Fibroblast of lung (primary cell): ENCODE data around the gene RNF38. TPM values are rescaled to one million over a fixed set of nuclear protein-coding genes. Genes with fewer than 3 reads are reported as not detected.

Experiments
- DNase-seq, 2 donors: peaks; one replicate each; pipeline versions ENCODE4 v3.0.0 to v3.0.0-alpha.2; 2010; ENCODE audit warnings: low read depth in 2 of 2
- H2AFZ ChIP-seq: 2 replicates; pipeline ENCODE4 v1.5.1; 2012; ENCODE audit warnings: low read length, control low read depth, inconsistent platforms
- H3K27ac ChIP-seq: 2 replicates; pipeline ENCODE4 v1.5.1; 2011; ENCODE audit warnings: low read length, control low read depth; ENCODE audit not compliant: insufficient read depth
- H3K27me3 ChIP-seq: 2 replicates; pipeline ENCODE4 v1.5.1; 2011; ENCODE audit warnings: mild to moderate bottlenecking, low read length; ENCODE audit not compliant: control insufficient read depth, insufficient read depth
- H3K36me3 ChIP-seq: 2 replicates; pipeline ENCODE4 v1.5.1; 2011; ENCODE audit warnings: low read length; ENCODE audit not compliant: control insufficient read depth, insufficient read depth
- H3K4me1 ChIP-seq: 2 replicates; pipeline ENCODE4 v1.5.1; 2011; ENCODE audit warnings: low read length; ENCODE audit not compliant: control insufficient read depth, insufficient read depth; ENCODE audit errors: extremely low read depth
- H3K4me2 ChIP-seq: 2 replicates; pipeline ENCODE4 v1.5.1; 2011; ENCODE audit warnings: low read length, control low read depth; ENCODE audit not compliant: insufficient read depth; ENCODE audit errors: extremely low read depth
- H3K4me3 ChIP-seq, 4 experiments: fragments of 200-600 bp in 1 of 4; sonication (generic) in 1 of 4; replicated peaks in 1 of 4; 2 replicates each; pipeline ENCODE4 v1.5.1; 2011 to 2016; ENCODE audit warnings: low read length in 4 of 4, low read depth in 3 of 4, mild to moderate bottlenecking in 3 of 4, control low read depth in 2 of 4, inconsistent platforms in 1 of 4, mixed read lengths in 1 of 4; ENCODE audit not compliant: insufficient read depth in 1 of 4; ENCODE audit errors: control extremely low read depth in 1 of 4
- H3K79me2 ChIP-seq: 2 replicates; pipeline ENCODE4 v1.5.1; 2012; ENCODE audit warnings: mild to moderate bottlenecking, low read length, inconsistent platforms; ENCODE audit not compliant: control insufficient read depth, insufficient read depth
- H3K9ac ChIP-seq: 2 replicates; pipeline ENCODE4 v1.5.1; 2011; ENCODE audit warnings: mild to moderate bottlenecking, low read length, control low read depth; ENCODE audit not compliant: insufficient read depth
- H3K9me3 ChIP-seq: 2 replicates; pipeline ENCODE4 v1.5.1; 2012; ENCODE audit warnings: low read depth, low read length; ENCODE audit not compliant: control insufficient read depth, insufficient read depth
- H4K20me1 ChIP-seq: 2 replicates; pipeline ENCODE4 v1.5.1; 2011; ENCODE audit warnings: low read length; ENCODE audit not compliant: control insufficient read depth, insufficient read depth; ENCODE audit errors: extremely low read depth
- CTCF ChIP-seq, 2 donors: IDR thresholded peaks in 1 of 2; conservative IDR thresholded peaks in 1 of 2; 1 replicate in 1 of 2; 2 replicates in 1 of 2; pipeline ENCODE4 v1.5.1; 2011 to 2012; ENCODE audit warnings: low read length in 2 of 2, control low read depth in 1 of 2, inconsistent platforms in 1 of 2, low read depth in 1 of 2, mild to moderate bottlenecking in 1 of 2
- EZH2 ChIP-seq: IDR thresholded peaks from 2 replicates; pipeline ENCODE4 v1.5.1; 2012; ENCODE audit warnings: low read length, control low read depth, mild to moderate bottlenecking; ENCODE audit errors: missing control alignments
- polyA plus RNA-seq, 2 donors: library from polyadenylated mRNA; depleted of rRNA in 1 of 2; stranded (reverse) in 1 of 2; unstranded in 1 of 2; fragments of >200 nt; gene quantifications; 2 replicates each; pipeline ENCODE4 v1.2.1, GENCODE V29; 2011 to 2012; ENCODE audit warnings: missing spikeins in 1 of 2
- total RNA-seq: library from RNA; depleted of rRNA; stranded (reverse); fragments of >200 nt; gene quantifications from 2 replicates; pipeline ENCODE4 v1.2.1, GENCODE V29; 2014

RNF38 gene
- total and polyA plus RNA-seq, 2 donors (not counting 1 experiment from before 2014, with no cell fraction given), result 8.9 to 18.8 TPM

- Histone ChIP-seq H3K79me2 (no peaks in the 10 kb centered on the region), H3K4me3 (no peak overlapping the region), H3K27me3 (no peaks in the 10 kb centered on the region), H3K4me2 (no peak overlapping the region), H4K20me1 (no peaks in the 10 kb centered on the region), H2AFZ (no peak overlapping the region), H3K4me1 (no peaks in the 10 kb centered on the region), H3K9ac (no peak overlapping the region), H3K9me3 (no peaks in the 10 kb centered on the region), H3K36me3 (peaks cover 2% of the 10 kb centered on the region), H3K27ac (no peak overlapping the region)
- no peak for DNase-seq
- TF ChIP-seq EZH2, result no peak
- TF ChIP-seq CTCF (conservative IDR thresholded peaks at IDR 0.05 in 1 of 2, IDR thresholded peaks at IDR 0.05 in 1 of 2; ENCODE audit: low read depth in 1 of 2, low read length in 2 of 2), result no peak
These were observed 41.6 kb downstream of the RNF38 start for GRCh38 chr9:36358486-36358885.

- TF ChIP-seq EZH2, result no peak
- TF ChIP-seq CTCF (conservative IDR thresholded peaks at IDR 0.05 in 1 of 2, IDR thresholded peaks at IDR 0.05 in 1 of 2; ENCODE audit: low read depth in 1 of 2, low read length in 2 of 2), result no peak
These were observed 42.4 kb downstream of the RNF38 start for GRCh38 chr9:36357639-36358038.

GRCh38 chr9:36346569-36346968 lies 53.5 kb downstream of the RNF38 start:
- H3K9me3 ChIP-seq, result no peaks in the 10 kb centered on the region

More at GRCh38 chr9:36357639-36358038, 42.4 kb downstream of the RNF38 start:
- Histone ChIP-seq H2AFZ (no peak overlapping the region), H3K4me1 (no peaks in the 10 kb centered on the region), H3K79me2 (no peaks in the 10 kb centered on the region), H3K27ac (no peak overlapping the region), H3K9me3 (no peaks in the 10 kb centered on the region), H4K20me1 (no peaks in the 10 kb centered on the region), H3K36me3 (peaks cover 2% of the 10 kb centered on the region), H3K27me3 (no peaks in the 10 kb centered on the region), H3K4me2 (no peak overlapping the region), H3K9ac (no peak overlapping the region), H3K4me3 (no peak overlapping the region)
- DNase-seq, result no peak

More at GRCh38 chr9:36346569-36346968, 53.5 kb downstream of the RNF38 start:
- Histone ChIP-seq H4K20me1 (no peaks in the 10 kb centered on the region), H3K4me1 (no peaks in the 10 kb centered on the region), H3K79me2 (no peaks in the 10 kb centered on the region), H3K9ac (no peak overlapping the region), H3K4me3 (no peak overlapping the region), H3K27ac (no peak overlapping the region), H2AFZ (no peak overlapping the region), H3K27me3 (no peaks in the 10 kb centered on the region), H3K36me3 (peaks cover 8% of the 10 kb centered on the region), H3K4me2 (no peak overlapping the region)
- TF ChIP-seq EZH2 (no peak), CTCF (conservative IDR thresholded peaks at IDR 0.05 in 1 of 2, IDR thresholded peaks at IDR 0.05 in 1 of 2; ENCODE audit: low read depth in 1 of 2, low read length in 2 of 2) (no peak)
- DNase-seq, result no peak
